OCI-LY1 (cell line): ENCODE data around the gene PRKCH.

Experiments used
- EZH2 ChIP-seq: fragments of 200-600 bp; sonication (generic), shearing (Covaris generic); IDR thresholded peaks from 2 replicates; pipeline ENCODE4 v1.8.0; 2017; ENCODE audit warnings: borderline replicate concordance, mixed run types, mild to moderate bottlenecking, antibody characterized with exemption, low read length, moderate library complexity, mixed read lengths
- TF ChIP-seq, protein P1 (sequence below): fragments of 200-600 bp; sonication (generic), shearing (Covaris generic); IDR thresholded peaks from 2 replicates; pipeline ENCODE4 v1.5.1; 2017; ENCODE audit warnings: mild to moderate bottlenecking, antibody characterized with exemption, low read length, moderate library complexity, mixed read lengths

GRCh38 chr14:61543946-61544345 lies 222.6 kb downstream of the PRKCH start:
- TF ChIP-seq, protein P1, sequence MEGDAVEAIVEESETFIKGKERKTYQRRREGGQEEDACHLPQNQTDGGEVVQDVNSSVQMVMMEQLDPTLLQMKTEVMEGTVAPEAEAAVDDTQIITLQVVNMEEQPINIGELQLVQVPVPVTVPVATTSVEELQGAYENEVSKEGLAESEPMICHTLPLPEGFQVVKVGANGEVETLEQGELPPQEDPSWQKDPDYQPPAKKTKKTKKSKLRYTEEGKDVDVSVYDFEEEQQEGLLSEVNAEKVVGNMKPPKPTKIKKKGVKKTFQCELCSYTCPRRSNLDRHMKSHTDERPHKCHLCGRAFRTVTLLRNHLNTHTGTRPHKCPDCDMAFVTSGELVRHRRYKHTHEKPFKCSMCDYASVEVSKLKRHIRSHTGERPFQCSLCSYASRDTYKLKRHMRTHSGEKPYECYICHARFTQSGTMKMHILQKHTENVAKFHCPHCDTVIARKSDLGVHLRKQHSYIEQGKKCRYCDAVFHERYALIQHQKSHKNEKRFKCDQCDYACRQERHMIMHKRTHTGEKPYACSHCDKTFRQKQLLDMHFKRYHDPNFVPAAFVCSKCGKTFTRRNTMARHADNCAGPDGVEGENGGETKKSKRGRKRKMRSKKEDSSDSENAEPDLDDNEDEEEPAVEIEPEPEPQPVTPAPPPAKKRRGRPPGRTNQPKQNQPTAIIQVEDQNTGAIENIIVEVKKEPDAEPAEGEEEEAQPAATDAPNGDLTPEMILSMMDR, result no peak
- no peak for TF ChIP-seq EZH2
